HEK293 (cell line): ENCODE results near the gene ERAP2.

Source experiments
- CTCF ChIA-PET: fragments of 350-600 bp; formaldehyde crosslinking; extraction: SDS; loops from one replicate; lab custom pipeline; 2021; ENCODE audit warnings: antibody characterized with exemption; lab: Yijun Ruan, JAX
- POLR2A ChIA-PET: fragments of 300-600 bp; formaldehyde crosslinking; extraction: SDS; loops from one replicate; lab custom pipeline; 2020; ENCODE audit warnings: antibody characterized with exemption, inconsistent platforms; lab: Yijun Ruan, JAX
- H3K27ac ChIP-seq: fragments of 200-500 bp; sonication (Bioruptor generic); 2 replicates; pipeline ENCODE4 v1.5.1; 2014; ENCODE audit warnings: low read depth, low read length, control low read depth, inconsistent platforms; ENCODE audit errors: extremely low read depth
- H3K36me3 ChIP-seq, 2 experiments: fragments of 200-500 bp in 1 of 2; sonication (Bioruptor generic) in 1 of 2; 1 replicate in 1 of 2; 2 replicates in 1 of 2; pipeline ENCODE4 v1.5.1; 2014 to 2017; ENCODE audit warnings: inconsistent platforms in 2 of 2, low read length in 2 of 2; ENCODE audit not compliant: control insufficient read depth in 2 of 2, insufficient read depth in 1 of 2
- H3K4me1 ChIP-seq: fragments of 200-500 bp; sonication (Bioruptor generic); 2 replicates; pipeline ENCODE4 v1.5.1; 2014; ENCODE audit warnings: mild to moderate bottlenecking, low read length, inconsistent platforms; ENCODE audit not compliant: control insufficient read depth, insufficient read depth
- H3K4me3 ChIP-seq: 2 replicates; pipeline ENCODE4 v1.5.1; 2011; ENCODE audit warnings: low read depth, mild to moderate bottlenecking, control low read depth, low read length, moderate library complexity
- H3K9me3 ChIP-seq: fragments of 200-500 bp; sonication (Bioruptor generic); 2 replicates; pipeline ENCODE4 v1.5.1; 2014; ENCODE audit warnings: low read depth, low read length, inconsistent platforms; ENCODE audit not compliant: control insufficient read depth, insufficient read depth
- BCL11B ChIP-seq: fragments of 450-650 bp; formaldehyde crosslinking; IDR thresholded peaks from 2 replicates; pipeline ENCODE4 v1.5.1; 2016; ENCODE audit warnings: low read depth, missing biosample characterization, missing genetic modification characterization
- KLF10 ChIP-seq: fragments of 450-650 bp; IDR thresholded peaks from 2 replicates; pipeline ENCODE4 v1.5.1; 2018; ENCODE audit warnings: missing biosample characterization, mild to moderate bottlenecking, missing genetic modification characterization
- KLF9 ChIP-seq: fragments of 450-650 bp; formaldehyde crosslinking; IDR thresholded peaks from 2 replicates; pipeline ENCODE4 v1.5.1; 2016; ENCODE audit warnings: missing biosample characterization, missing genetic modification characterization, low read depth
- PRDM1 ChIP-seq: fragments of 450-650 bp; formaldehyde crosslinking; IDR thresholded peaks from 2 replicates; pipeline ENCODE4; 2016; ENCODE audit warnings: missing biosample characterization, missing genetic modification characterization
- SCRT1 ChIP-seq: fragments of 450-650 bp; formaldehyde crosslinking; IDR thresholded peaks from 2 replicates; pipeline ENCODE4 v1.5.1; 2016; ENCODE audit warnings: missing biosample characterization, missing genetic modification characterization, borderline replicate concordance
- TCF7L2 ChIP-seq: IDR thresholded peaks from 2 replicates; pipeline ENCODE4 v1.6.1; 2011; ENCODE audit warnings: low read depth, mild to moderate bottlenecking, inconsistent platforms, low read length, moderate library complexity, borderline replicate concordance
- ZBTB17 ChIP-seq: fragments of 450-650 bp; formaldehyde crosslinking; IDR thresholded peaks from 2 replicates; pipeline ENCODE4 v1.5.1; 2016; ENCODE audit warnings: missing biosample characterization, missing genetic modification characterization
- ZNF169 ChIP-seq: fragments of 450-650 bp; formaldehyde crosslinking; IDR thresholded peaks from 2 replicates; pipeline ENCODE4 v1.5.1; 2016; ENCODE audit warnings: missing biosample characterization, missing genetic modification characterization
- ZNF174 ChIP-seq: fragments of 450-650 bp; formaldehyde crosslinking; IDR thresholded peaks from 2 replicates; pipeline ENCODE4 v1.5.0; 2017; ENCODE audit warnings: missing biosample characterization, mild to moderate bottlenecking, missing genetic modification characterization
- ZNF2 ChIP-seq: fragments of 450-650 bp; formaldehyde crosslinking; IDR thresholded peaks from 2 replicates; pipeline ENCODE4 v1.5.1; 2016; ENCODE audit warnings: missing biosample characterization, missing genetic modification characterization
- ZNF324 ChIP-seq: fragments of 450-650 bp; formaldehyde crosslinking; IDR thresholded peaks from 2 replicates; pipeline ENCODE4 v1.5.1; 2016; ENCODE audit warnings: missing biosample characterization, missing genetic modification characterization
- ZNF354C ChIP-seq: fragments of 450-650 bp; formaldehyde crosslinking; IDR thresholded peaks from 2 replicates; pipeline ENCODE4 v1.5.1; 2016; ENCODE audit warnings: missing biosample characterization, missing genetic modification characterization, low read depth, borderline replicate concordance
- ZNF48 ChIP-seq: fragments of 450-650 bp; formaldehyde crosslinking; IDR thresholded peaks from 2 replicates; pipeline ENCODE4 v1.5.1; 2016; ENCODE audit warnings: missing biosample characterization, missing genetic modification characterization
- ZNF629 ChIP-seq: fragments of 450-650 bp; formaldehyde crosslinking; IDR thresholded peaks from 2 replicates; pipeline ENCODE4 v1.5.1; 2017; ENCODE audit warnings: missing biosample characterization, missing genetic modification characterization
- ZNF747 ChIP-seq: fragments of 450-650 bp; formaldehyde crosslinking; IDR thresholded peaks from 2 replicates; pipeline ENCODE4 v1.5.1; 2016; ENCODE audit warnings: missing biosample characterization, missing genetic modification characterization
- ZNF76 ChIP-seq: fragments of 450-650 bp; formaldehyde crosslinking; IDR thresholded peaks from 2 replicates; pipeline ENCODE4; 2016; ENCODE audit warnings: low read depth, missing biosample characterization, missing genetic modification characterization, borderline replicate concordance
- ZNF837 ChIP-seq: fragments of 450-650 bp; formaldehyde crosslinking; IDR thresholded peaks from 2 replicates; pipeline ENCODE4 v1.5.1; 2016; ENCODE audit warnings: missing biosample characterization, missing genetic modification characterization
- ZSCAN30 ChIP-seq: fragments of 450-650 bp; IDR thresholded peaks from 2 replicates; pipeline ENCODE4 v1.5.1; 2018; ENCODE audit warnings: missing biosample characterization, mild to moderate bottlenecking, missing genetic modification characterization, moderate library complexity
- TF ChIP-seq, protein P1 (sequence below): IDR thresholded peaks from 2 replicates; pipeline ENCODE4 v1.6.1; 2011; ENCODE audit warnings: mild to moderate bottlenecking, low read depth, low read length, borderline replicate concordance
- TF ChIP-seq, protein P2 (sequence below): fragments of 450-650 bp; formaldehyde crosslinking; IDR thresholded peaks from 2 replicates; pipeline ENCODE4 v1.5.1; 2016; ENCODE audit warnings: missing biosample characterization, missing genetic modification characterization
- TF ChIP-seq, protein P3 (sequence below): fragments of 450-650 bp; formaldehyde crosslinking; IDR thresholded peaks from 2 replicates; pipeline ENCODE4 v1.5.1; 2016; ENCODE audit warnings: missing biosample characterization, missing genetic modification characterization

ERAP2 gene

DNA sequence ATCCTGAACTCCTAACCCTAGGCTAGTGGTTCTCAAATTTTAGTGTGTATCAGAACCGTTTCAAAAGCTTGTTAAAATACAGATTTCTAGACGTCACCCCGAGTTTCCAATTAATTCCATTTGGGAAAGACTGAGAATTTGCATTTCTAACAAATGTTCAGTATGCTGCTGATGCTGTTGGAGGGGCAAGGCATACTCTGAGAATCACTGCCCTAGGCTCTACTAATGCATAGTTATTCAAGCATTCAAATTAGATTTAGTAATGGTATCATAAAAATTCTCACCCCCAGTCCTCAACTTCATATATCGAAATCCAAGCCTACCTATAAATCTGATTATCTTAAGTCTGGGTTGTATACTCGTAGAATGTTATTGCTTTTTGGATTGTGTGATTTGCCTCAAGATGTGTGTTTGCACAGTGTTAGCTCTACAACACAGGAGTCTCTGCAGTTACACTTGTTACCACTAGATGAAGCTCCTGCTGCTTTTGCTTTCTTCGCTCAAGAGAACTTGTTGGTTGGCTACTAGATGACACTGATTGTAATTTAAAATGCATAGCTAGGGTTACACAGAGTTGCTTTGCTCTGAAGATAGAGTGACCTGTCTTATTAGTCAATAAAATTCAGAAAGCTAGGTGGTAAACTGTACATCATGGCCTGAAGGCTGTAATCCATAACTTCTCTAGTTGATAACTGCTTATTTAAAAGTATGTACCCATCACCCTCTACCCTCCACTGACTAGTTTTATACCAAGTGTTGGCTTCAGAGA, 7.5 kb upstream of the ERAP2 start (continued):
- TF ChIP-seq PRDM1 (tag by site-specific recombination) = no peak
- no peak for TF ChIP-seq ZNF76
- TF ChIP-seq TCF7L2 = no peak
- no peak for TF ChIP-seq ZNF837 (tag by site-specific recombination)
- TF ChIP-seq KLF9 (tag by site-specific recombination) = no peak
- no peak for TF ChIP-seq ZNF747
- no peak for TF ChIP-seq BCL11B (tag by site-specific recombination)
- TF ChIP-seq, protein P1, sequence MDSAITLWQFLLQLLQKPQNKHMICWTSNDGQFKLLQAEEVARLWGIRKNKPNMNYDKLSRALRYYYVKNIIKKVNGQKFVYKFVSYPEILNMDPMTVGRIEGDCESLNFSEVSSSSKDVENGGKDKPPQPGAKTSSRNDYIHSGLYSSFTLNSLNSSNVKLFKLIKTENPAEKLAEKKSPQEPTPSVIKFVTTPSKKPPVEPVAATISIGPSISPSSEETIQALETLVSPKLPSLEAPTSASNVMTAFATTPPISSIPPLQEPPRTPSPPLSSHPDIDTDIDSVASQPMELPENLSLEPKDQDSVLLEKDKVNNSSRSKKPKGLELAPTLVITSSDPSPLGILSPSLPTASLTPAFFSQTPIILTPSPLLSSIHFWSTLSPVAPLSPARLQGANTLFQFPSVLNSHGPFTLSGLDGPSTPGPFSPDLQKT = no peak
- TF ChIP-seq ZNF174 (tag by site-specific recombination) = no peak
- no peak for TF ChIP-seq ZNF48 (tag by site-specific recombination)
- 0 out of 2 replicates have a peak, but pooled peaks have one; percentile 20 for TF ChIP-seq ZNF629 (tag by site-specific recombination)
- TF ChIP-seq, protein P2, sequence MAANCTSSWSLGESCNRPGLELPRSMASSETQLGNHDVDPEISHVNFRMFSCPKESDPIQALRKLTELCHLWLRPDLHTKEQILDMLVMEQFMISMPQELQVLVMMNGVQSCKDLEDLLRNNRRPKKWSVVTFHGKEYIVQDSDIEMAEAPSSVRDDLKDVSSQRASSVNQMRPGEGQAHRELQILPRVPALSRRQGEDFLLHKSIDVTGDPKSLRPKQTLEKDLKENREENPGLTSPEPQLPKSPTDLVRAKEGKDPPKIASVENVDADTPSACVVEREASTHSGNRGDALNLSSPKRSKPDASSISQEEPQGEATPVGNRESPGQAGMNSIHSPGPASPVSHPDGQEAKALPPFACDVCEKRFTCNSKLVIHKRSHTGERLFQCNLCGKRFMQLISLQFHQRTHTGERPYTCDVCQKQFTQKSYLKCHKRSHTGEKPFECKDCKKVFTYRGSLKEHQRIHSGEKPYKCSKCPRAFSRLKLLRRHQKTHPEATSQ = no peak
- TF ChIP-seq, protein P3, sequence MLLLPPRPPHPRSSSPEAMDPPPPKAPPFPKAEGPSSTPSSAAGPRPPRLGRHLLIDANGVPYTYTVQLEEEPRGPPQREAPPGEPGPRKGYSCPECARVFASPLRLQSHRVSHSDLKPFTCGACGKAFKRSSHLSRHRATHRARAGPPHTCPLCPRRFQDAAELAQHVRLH (tag by site-specific recombination) = no peak
- peak; percentile 93 for TF ChIP-seq SCRT1
- peak; percentile 43; the same call in 1 of the 2 replicates for TF ChIP-seq ZNF2 (tag by site-specific recombination)
- TF ChIP-seq ZNF169 (tag by site-specific recombination) = no peak
- peak; percentile 76; the same call in 1 of the 2 replicates for TF ChIP-seq ZBTB17
- TF ChIP-seq, all 188 proteins: peak for 12

DNA sequence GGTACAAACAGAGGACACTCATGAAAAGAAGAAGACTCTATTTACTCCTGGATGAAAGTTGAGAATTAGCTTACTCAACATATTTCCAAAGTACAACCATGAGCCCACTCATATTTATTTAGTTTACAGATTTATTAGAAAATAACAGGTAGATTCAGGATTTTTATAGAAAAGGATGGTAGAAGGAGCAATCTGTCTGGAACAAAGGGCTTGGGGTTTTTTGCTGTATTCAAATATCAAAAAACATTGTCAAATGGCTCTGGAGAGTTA, 7.0 kb upstream of the ERAP2 start:
- H3K4me1 ChIP-seq = no peaks in the 10 kb centered on the region
- TF ChIP-seq KLF10 (tag by site-specific recombination) = no peak
- no peak for TF ChIP-seq ZNF324 (tag by site-specific recombination)
- TF ChIP-seq ZSCAN30 = no peak
- TF ChIP-seq ZNF354C = no peak
- ChIA-PET CTCF (interaction anchor here (0.7 to 7.3 kb wide), 45 partner anchors 8 to 299 kb away, joined by 3 to 97 read pairs (median 5); partner anchors contain the start of gene LIX1), POLR2A (interaction anchor here (1.1 to 1.7 kb wide), 2 partner anchors 65 to 67 kb away, joined by 3 to 8 read pairs; partner anchors contain the start of gene LNPEP)
- H3K4me3 ChIP-seq = no peak overlapping the region
- H3K36me3 ChIP-seq = no peaks in the 10 kb centered on the region
- no peaks in the 10 kb centered on the region for H3K9me3 ChIP-seq
- no peak overlapping the region for H3K27ac ChIP-seq
